CD4-positive, alpha-beta T cell (primary cell): ENCODE results near the gene DTD1. TPM values are rescaled to one million over a fixed set of nuclear protein-coding genes. Genes with fewer than 3 reads are reported as not detected.

ENCODE experiments used
- ATAC-seq: fragments of 200-7000 bp; cut with Tn5 transposase; one replicate; pipeline ENCODE4 v1.10.0; 2022; ENCODE audit warnings: mild to moderate bottlenecking; ENCODE audit not compliant: poor library complexity
- CTCF ChIA-PET: fragments of 350-600 bp; sonication (Branson Sonifier 250); formaldehyde crosslinking; loops from one replicate; lab custom pipeline; 2021; ENCODE audit warnings: antibody characterized with exemption, inconsistent platforms; lab: Charles Lee
- POLR2A ChIA-PET: fragments of 350-600 bp; sonication (Branson Sonifier 250); formaldehyde crosslinking; loops from one replicate; lab custom pipeline; 2021; ENCODE audit warnings: antibody characterized with exemption, inconsistent platforms; lab: Charles Lee
- DNase-seq, 14 experiments: peaks; one replicate each; pipeline ENCODE4 v3.0.0-alpha.2; 2013 to 2020; ENCODE audit warnings: mixed read lengths in 2 of 14
- H3K27ac ChIP-seq, 2 donors: one replicate each; pipeline versions ENCODE4 v1.5.1 to v1.7.0; 2013; ENCODE audit warnings: low read length in 2 of 2, low read depth in 1 of 2, mild to moderate bottlenecking in 1 of 2
- H3K27me3 ChIP-seq, 2 experiments: 1 replicate in 1 of 2; 2 replicates in 1 of 2; pipeline versions ENCODE4 v1.6.1 to v1.7.0; 2013; ENCODE audit warnings: low read length in 2 of 2, control low read depth in 1 of 2, mild to moderate bottlenecking in 1 of 2, moderate library complexity in 1 of 2; ENCODE audit not compliant: insufficient read depth in 2 of 2, control insufficient read depth in 1 of 2
- H3K36me3 ChIP-seq: one replicate; pipeline ENCODE4 v1.6.1; 2013; ENCODE audit warnings: low read length, control low read depth; ENCODE audit not compliant: insufficient read depth
- H3K4me1 ChIP-seq: one replicate; pipeline ENCODE4 v1.6.1; 2013; ENCODE audit warnings: low read length, control low read depth; ENCODE audit not compliant: insufficient read depth
- H3K4me3 ChIP-seq: one replicate; pipeline ENCODE4 v1.5.1; 2013; ENCODE audit warnings: mild to moderate bottlenecking, low read length, moderate library complexity
- H3K9me3 ChIP-seq, 2 experiments: 1 replicate in 1 of 2; 2 replicates in 1 of 2; pipeline versions ENCODE4 v1.6.1 to v1.7.0; 2013; ENCODE audit warnings: low read length in 2 of 2, mild to moderate bottlenecking in 2 of 2, control low read depth in 1 of 2, moderate library complexity in 1 of 2; ENCODE audit not compliant: control insufficient read depth in 1 of 2, insufficient read depth in 1 of 2
- H3K27ac Mint-ChIP-seq: one replicate; pipeline ENCODE4 v1.8.0; 2020; ENCODE audit warnings: mixed read lengths
- H3K27me3 Mint-ChIP-seq: one replicate; pipeline ENCODE4 v1.8.0; 2021; ENCODE audit warnings: mixed read lengths
- H3K36me3 Mint-ChIP-seq: one replicate; pipeline ENCODE4 v1.8.0; 2021; ENCODE audit warnings: low read depth, mixed read lengths
- H3K4me1 Mint-ChIP-seq: one replicate; pipeline ENCODE4 v1.8.0; 2021; ENCODE audit warnings: low read depth, mixed read lengths
- H3K4me3 Mint-ChIP-seq: one replicate; pipeline ENCODE4 v1.8.0; 2020; ENCODE audit warnings: mild to moderate bottlenecking, mixed read lengths
- H3K9me3 Mint-ChIP-seq: one replicate; pipeline ENCODE4 v1.8.0; 2020; ENCODE audit warnings: mixed read lengths
- intact Hi-C, 2 experiments: fragments of 100-400 bp; cut with DNase I in 1 of 2; cut with micrococcal nuclease in 1 of 2; formaldehyde crosslinking; loops; one replicate each; pipeline versions ENCODE4 v1.15.1 to v1.9.0; 2023 to 2025; cut with DNase I, micrococcal nuclease
- total RNA-seq, 174 experiments: library from RNA in 2 of 174; stranded (reverse) in 2 of 174; gene quantifications; one replicate each; pipeline ENCODE4 v1.2.3 and lab custom pipeline; 2021 to 2026
- TF ChIP-seq, protein P1 (sequence below): fragments of 200-600 bp; IDR thresholded peaks from one replicate; pipeline ENCODE4 v1.8.0; 2022; ENCODE audit warnings: antibody characterized with exemption, mild to moderate bottlenecking

Gene DTD1
- total RNA-seq, 2 experiments from 2014 or later = 15.4 to 16.1 TPM

GRCh38 chr20:18614244-18614643, 26.4 kb downstream of the DTD1 start:
- Histone ChIP-seq H3K4me3 (no peak overlapping the region), H3K9me3 (no peaks in the 10 kb centered on the region), H3K4me1 (no peaks in the 10 kb centered on the region), H3K27me3 (no peaks in the 10 kb centered on the region), H3K27ac (no peak overlapping the region), H3K36me3 (no peaks in the 10 kb centered on the region)
- TF ChIP-seq, protein P1, sequence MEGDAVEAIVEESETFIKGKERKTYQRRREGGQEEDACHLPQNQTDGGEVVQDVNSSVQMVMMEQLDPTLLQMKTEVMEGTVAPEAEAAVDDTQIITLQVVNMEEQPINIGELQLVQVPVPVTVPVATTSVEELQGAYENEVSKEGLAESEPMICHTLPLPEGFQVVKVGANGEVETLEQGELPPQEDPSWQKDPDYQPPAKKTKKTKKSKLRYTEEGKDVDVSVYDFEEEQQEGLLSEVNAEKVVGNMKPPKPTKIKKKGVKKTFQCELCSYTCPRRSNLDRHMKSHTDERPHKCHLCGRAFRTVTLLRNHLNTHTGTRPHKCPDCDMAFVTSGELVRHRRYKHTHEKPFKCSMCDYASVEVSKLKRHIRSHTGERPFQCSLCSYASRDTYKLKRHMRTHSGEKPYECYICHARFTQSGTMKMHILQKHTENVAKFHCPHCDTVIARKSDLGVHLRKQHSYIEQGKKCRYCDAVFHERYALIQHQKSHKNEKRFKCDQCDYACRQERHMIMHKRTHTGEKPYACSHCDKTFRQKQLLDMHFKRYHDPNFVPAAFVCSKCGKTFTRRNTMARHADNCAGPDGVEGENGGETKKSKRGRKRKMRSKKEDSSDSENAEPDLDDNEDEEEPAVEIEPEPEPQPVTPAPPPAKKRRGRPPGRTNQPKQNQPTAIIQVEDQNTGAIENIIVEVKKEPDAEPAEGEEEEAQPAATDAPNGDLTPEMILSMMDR = no peak
- DNase-seq = no peak
- peaks cover 47% of the 10 kb centered on the region for H3K36me3 Mint-ChIP-seq
- intact Hi-C loops = no loop called here
- peak overlapping the region; percentile 51 for H3K27ac Mint-ChIP-seq
- H3K4me1 Mint-ChIP-seq = no peaks in the 10 kb centered on the region
- ChIA-PET CTCF (no interaction called here), POLR2A (no interaction called here)
- no peak overlapping the region for H3K4me3 Mint-ChIP-seq
- H3K9me3 Mint-ChIP-seq = no peaks in the 10 kb centered on the region
- H3K27me3 Mint-ChIP-seq = no peaks in the 10 kb centered on the region
- no peak for ATAC-seq

DNA sequence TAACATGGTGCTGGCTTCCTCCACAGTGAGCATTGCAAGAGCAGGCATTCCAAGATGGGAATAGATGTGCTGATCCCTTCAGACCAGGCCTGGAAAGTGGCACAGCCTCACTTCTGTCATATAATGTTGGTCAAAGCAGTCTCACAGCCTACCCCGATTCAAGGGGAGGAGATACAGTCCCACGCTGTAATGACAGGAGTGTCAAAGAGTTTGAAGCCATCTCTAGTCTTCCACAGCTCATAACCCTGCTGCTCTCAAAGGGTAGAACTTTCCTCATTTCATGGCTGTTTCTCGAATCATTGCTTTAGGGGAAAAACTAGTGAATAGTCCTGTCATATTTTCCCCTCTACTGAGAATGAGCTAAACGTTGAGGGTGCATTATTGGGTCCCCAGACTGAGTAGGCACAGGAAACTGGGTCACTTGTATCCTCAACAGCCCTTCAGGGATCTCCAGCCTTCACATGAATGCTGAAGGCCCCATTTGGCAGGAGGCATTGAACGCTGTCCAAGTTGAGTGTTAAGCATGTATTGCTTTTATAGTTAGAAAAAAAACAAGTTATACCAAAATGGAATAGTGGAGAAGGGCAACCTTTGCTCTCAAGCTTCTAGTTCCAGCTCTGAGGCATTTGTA, 27.3 kb downstream of the DTD1 start:
- POLR2A ChIA-PET = no interaction called here
- ATAC-seq = no peak

DNA sequence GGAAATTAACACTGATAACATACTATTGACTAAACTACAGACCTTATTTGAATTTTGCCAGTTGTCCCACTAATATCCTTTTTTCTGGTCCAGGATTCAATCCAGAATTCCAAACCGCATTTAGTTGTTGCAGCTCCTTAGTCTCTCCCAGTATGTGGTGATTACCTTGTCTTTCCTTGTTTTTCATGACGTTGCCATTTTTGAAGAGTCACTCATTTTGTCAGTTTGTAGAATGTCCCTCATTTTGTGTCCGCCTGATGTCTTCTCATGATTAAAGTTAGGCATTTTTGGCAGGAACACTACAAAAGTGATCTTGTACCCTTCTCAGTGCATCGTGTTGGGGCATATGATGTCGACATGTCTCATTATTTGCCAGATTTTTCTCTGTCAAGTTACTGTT, 33.1 kb downstream of the DTD1 start:
- Mint-ChIP-seq H3K27ac (no peak overlapping the region), H3K4me3 (no peak overlapping the region), H3K27me3 (no peaks in the 10 kb centered on the region), H3K36me3 (peaks cover 9% of the 10 kb centered on the region), H3K4me1 (no peaks in the 10 kb centered on the region), H3K9me3 (no peaks in the 10 kb centered on the region)
- intact Hi-C loops = no loop called here
- Histone ChIP-seq H3K36me3 (peaks cover 6% of the 10 kb centered on the region), H3K27ac (no peak overlapping the region), H3K27me3 (no peaks in the 10 kb centered on the region), H3K4me3 (no peak overlapping the region), H3K4me1 (no peaks in the 10 kb centered on the region), H3K9me3 (no peaks in the 10 kb centered on the region)
- TF ChIP-seq, protein P1 = no peak
- DNase-seq (no peak), ATAC-seq (no peak)
- ChIA-PET CTCF (no interaction called here), POLR2A (no interaction called here)

More for the DNA sequence above, 27.3 kb downstream of the DTD1 start:
- peaks cover 38% of the 10 kb centered on the region for H3K36me3 Mint-ChIP-seq
- no peaks in the 10 kb centered on the region for H3K27me3 Mint-ChIP-seq
- Histone ChIP-seq H3K36me3 (no peaks in the 10 kb centered on the region), H3K27me3 (no peaks in the 10 kb centered on the region), H3K4me1 (no peaks in the 10 kb centered on the region), H3K9me3 (no peaks in the 10 kb centered on the region), H3K27ac (no peak overlapping the region), H3K4me3 (no peak overlapping the region)
- DNase-seq = no peak
- no peak overlapping the region for H3K4me3 Mint-ChIP-seq
- H3K9me3 Mint-ChIP-seq = no peaks in the 10 kb centered on the region
- H3K27ac Mint-ChIP-seq = peak overlapping the region; percentile 51
- H3K4me1 Mint-ChIP-seq = no peaks in the 10 kb centered on the region
- TF ChIP-seq, protein P1 = no peak
- intact Hi-C loops = no loop called here
- CTCF ChIA-PET = interaction anchor here (0.6 kb wide), 1 partner anchor 77 kb away, joined by 3 read pairs; no protein-coding TSS in a partner anchor
